KOPT-K1 (cell line): ENCODE results near the gene SLC44A5.
"Not testable (repeated sequence)": the region's sequence is repeated elsewhere in the genome, so short reads cannot be mapped to it uniquely, and the experiment has no call there.

Experiments used
- H3K27ac ChIP-seq: fragments of 200-600 bp; sonication (generic); 2 replicates; pipeline ENCODE4 v1.5.1; 2016; ENCODE audit warnings: antibody characterized with exemption, mild to moderate bottlenecking, low read depth, low read length; ENCODE audit not compliant: poor library complexity, severe bottlenecking
- H3K36me3 ChIP-seq: fragments of 200-600 bp; sonication (generic); 2 replicates; pipeline ENCODE4 v1.5.1; 2017; ENCODE audit warnings: antibody characterized with exemption, mild to moderate bottlenecking, low read length, moderate library complexity; ENCODE audit not compliant: insufficient read depth
- H3K9me3 ChIP-seq: fragments of 200-600 bp; sonication (generic); 2 replicates; pipeline ENCODE4 v1.5.1; 2017; ENCODE audit warnings: antibody characterized with exemption, low read length, mild to moderate bottlenecking; ENCODE audit not compliant: insufficient read depth, poor library complexity, severe bottlenecking

The SLC44A5 gene

GRCh38 chr1:75613916-75614315 is 3.0 kb upstream of the SLC44A5 start:
- Histone ChIP-seq H3K27ac (no peak overlapping the region), H3K9me3 (no peaks in the 10 kb centered on the region), H3K36me3 (no peaks in the 10 kb centered on the region)

GRCh38 chr1:75612976-75613375 is 2.1 kb upstream of the SLC44A5 start:
- Histone ChIP-seq H3K36me3 (no peaks in the 10 kb centered on the region), H3K27ac (no peak overlapping the region), H3K9me3 (no peaks in the 10 kb centered on the region)

GRCh38 chr1:75602486-75602885 is 8.4 kb downstream of the SLC44A5 start:
- Histone ChIP-seq H3K36me3 (no peaks in the 10 kb centered on the region), H3K27ac (no peak overlapping the region), H3K9me3 (no peaks in the 10 kb centered on the region)

- Histone ChIP-seq H3K9me3 (no peaks in the 10 kb centered on the region), H3K36me3 (no peaks in the 10 kb centered on the region), H3K27ac (no peak overlapping the region)
Observed at GRCh38 chr1:75600781-75601180, 10.1 kb downstream of the SLC44A5 start.

- Histone ChIP-seq H3K9me3 (no peaks in the 10 kb centered on the region), H3K27ac (no peak overlapping the region), H3K36me3 (no peaks in the 10 kb centered on the region)
Observed at GRCh38 chr1:75594327-75594726, 16.6 kb downstream of the SLC44A5 start.

GRCh38 chr1:75593457-75593856 is 17.5 kb downstream of the SLC44A5 start:
- H3K36me3 ChIP-seq, H3K27ac ChIP-seq, H3K9me3 ChIP-seq: not testable (repeated sequence)

- Histone ChIP-seq H3K27ac (no peak overlapping the region), H3K9me3 (no peaks in the 10 kb centered on the region)
Observed at GRCh38 chr1:75589637-75590036, 21.3 kb downstream of the SLC44A5 start.

GRCh38 chr1:75588779-75589475 is 22.0 kb downstream of the SLC44A5 start:
- no peaks in the 10 kb centered on the region for H3K36me3 ChIP-seq
- no peak overlapping the region for H3K27ac ChIP-seq
- no peaks in the 10 kb centered on the region for H3K9me3 ChIP-seq

More at GRCh38 chr1:75589637-75590036, 21.3 kb downstream of the SLC44A5 start:
- no peaks in the 10 kb centered on the region for H3K36me3 ChIP-seq

- Histone ChIP-seq H3K36me3 (no peaks in the 10 kb centered on the region), H3K27ac (no peak overlapping the region), H3K9me3 (no peaks in the 10 kb centered on the region)
Observed at GRCh38 chr1:75587692-75588091, 23.2 kb downstream of the SLC44A5 start.

GRCh38 chr1:75583282-75583681 is 27.6 kb downstream of the SLC44A5 start:
- no peaks in the 10 kb centered on the region for H3K9me3 ChIP-seq
- no peaks in the 10 kb centered on the region for H3K36me3 ChIP-seq
- no peak overlapping the region for H3K27ac ChIP-seq

GRCh38 chr1:75582725-75583261 is 28.1 kb downstream of the SLC44A5 start:
- H3K36me3 ChIP-seq: no peaks in the 10 kb centered on the region
- no peak overlapping the region for H3K27ac ChIP-seq

GRCh38 chr1:75579046-75579445 is 31.9 kb downstream of the SLC44A5 start:
- no peaks in the 10 kb centered on the region for H3K36me3 ChIP-seq
- no peak overlapping the region for H3K27ac ChIP-seq
- no peaks in the 10 kb centered on the region for H3K9me3 ChIP-seq

More at GRCh38 chr1:75582725-75583261, 28.1 kb downstream of the SLC44A5 start:
- no peaks in the 10 kb centered on the region for H3K9me3 ChIP-seq

GRCh38 chr1:75575837-75576236 is 35.1 kb downstream of the SLC44A5 start:
- H3K27ac ChIP-seq: no peak overlapping the region
- H3K9me3 ChIP-seq: no peaks in the 10 kb centered on the region
- no peaks in the 10 kb centered on the region for H3K36me3 ChIP-seq

- no peaks in the 10 kb centered on the region for H3K9me3 ChIP-seq
- H3K27ac ChIP-seq: no peak overlapping the region
- no peaks in the 10 kb centered on the region for H3K36me3 ChIP-seq
Observed at GRCh38 chr1:75567191-75567590, 43.7 kb downstream of the SLC44A5 start.

- Histone ChIP-seq H3K36me3 (no peaks in the 10 kb centered on the region), H3K27ac (no peak overlapping the region), H3K9me3 (no peaks in the 10 kb centered on the region)
Observed at GRCh38 chr1:75559800-75560199, 51.1 kb downstream of the SLC44A5 start.

- Histone ChIP-seq H3K27ac (no peak overlapping the region), H3K9me3 (no peaks in the 10 kb centered on the region), H3K36me3 (no peaks in the 10 kb centered on the region)
Observed at GRCh38 chr1:75559136-75559535, 51.8 kb downstream of the SLC44A5 start.
